Adrenal gland (tissue), 5 donors: ENCODE results near the gene KXD1.

Source experiments
- CTCF ChIP-seq, 6 experiments: fragments of 450-650 bp in 4 of 6; fragments of 200-600 bp in 2 of 6; sonication (generic) in 1 of 6; IDR thresholded peaks; 1 replicate in 5 of 6; 2 replicates in 1 of 6; pipeline versions ENCODE4 v1.5.1 to v1.8.0; 2016 to 2021; ENCODE audit warnings: antibody characterized with exemption in 6 of 6, mild to moderate bottlenecking in 2 of 6, moderate library complexity in 1 of 6
- POLR2A ChIP-seq, 2 donors: fragments of 450-650 bp; IDR thresholded peaks; one replicate each; pipeline ENCODE4 v1.6.1; 2017; ENCODE audit warnings: antibody characterized with exemption in 2 of 2, mild to moderate bottlenecking in 2 of 2, moderate library complexity in 1 of 2
- donor health status: DM: no; HTN: no; CAD: no.

- TF ChIP-seq CTCF (IDR thresholded peaks at IDR 0.05) (no peak), POLR2A (IDR thresholded peaks at IDR 0.05) (no peak)
These were observed 39.0 kb upstream of the KXD1 start for GRCh38 chr19:18518639-18519038.
